ENCODE results near the gene GALNT10.

Gene GALNT10

DNA sequence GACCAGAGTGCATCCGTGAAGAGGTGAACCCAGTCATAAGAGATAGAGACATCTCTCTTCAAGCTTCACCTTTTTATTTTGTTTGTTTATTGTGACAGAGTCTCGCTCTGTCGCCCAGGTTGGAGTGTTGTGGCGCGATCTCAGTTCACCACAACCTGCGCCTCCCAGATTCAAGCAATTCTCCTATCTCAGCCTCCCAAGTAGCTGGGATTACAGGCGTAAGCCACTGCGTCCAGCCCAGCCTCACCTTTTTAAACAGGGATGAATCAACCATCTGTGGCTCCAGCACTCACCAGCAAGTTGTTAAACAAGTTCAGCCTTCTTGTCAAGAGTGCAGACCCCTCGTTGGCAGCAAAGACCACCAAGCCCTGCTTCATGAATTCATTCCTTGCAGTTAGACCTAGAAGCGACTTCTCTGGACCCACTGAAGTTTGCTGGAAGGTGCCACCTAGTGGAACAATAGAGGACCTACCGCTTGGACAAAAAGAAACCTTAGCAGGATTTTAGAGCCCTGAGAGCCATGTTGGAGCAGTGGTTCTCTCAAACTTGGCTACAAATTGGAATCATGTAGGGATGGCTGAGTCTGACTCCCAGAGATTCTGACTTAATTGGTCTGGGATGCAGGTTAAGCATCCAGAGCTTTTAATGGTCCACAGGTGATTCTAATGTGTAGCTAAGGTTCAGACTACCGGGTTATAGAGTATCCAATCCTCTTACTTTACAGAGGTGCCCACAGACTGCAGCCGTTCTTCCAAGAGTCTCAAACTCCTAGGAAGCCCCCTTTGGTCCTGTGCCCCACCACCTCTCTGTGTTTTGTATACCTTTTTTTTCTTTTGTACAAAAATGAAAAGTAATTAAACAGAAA, 10.5 kb upstream of the GALNT10 start:
- no peak for DNase-seq

DNA sequence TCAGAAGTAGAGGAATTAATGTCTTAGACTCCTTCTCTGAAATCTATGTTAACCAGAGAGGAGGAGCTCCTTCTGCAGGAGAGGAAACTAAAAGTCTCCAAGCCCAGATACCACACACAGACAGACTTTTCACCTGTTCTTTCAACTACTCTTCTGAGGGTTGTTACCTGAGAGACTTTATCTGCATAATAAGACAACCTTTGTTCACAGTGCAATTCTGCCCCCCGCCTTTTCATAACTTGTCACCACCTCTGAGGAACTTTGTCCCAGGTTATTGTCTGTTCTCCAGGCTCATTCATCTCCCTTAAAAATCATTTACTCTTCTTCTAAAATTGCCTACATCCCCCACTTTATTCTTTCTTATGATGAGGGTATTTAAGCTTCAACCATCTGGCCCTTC, 9.4 kb upstream of the GALNT10 start:
- no peak for DNase-seq

DNA sequence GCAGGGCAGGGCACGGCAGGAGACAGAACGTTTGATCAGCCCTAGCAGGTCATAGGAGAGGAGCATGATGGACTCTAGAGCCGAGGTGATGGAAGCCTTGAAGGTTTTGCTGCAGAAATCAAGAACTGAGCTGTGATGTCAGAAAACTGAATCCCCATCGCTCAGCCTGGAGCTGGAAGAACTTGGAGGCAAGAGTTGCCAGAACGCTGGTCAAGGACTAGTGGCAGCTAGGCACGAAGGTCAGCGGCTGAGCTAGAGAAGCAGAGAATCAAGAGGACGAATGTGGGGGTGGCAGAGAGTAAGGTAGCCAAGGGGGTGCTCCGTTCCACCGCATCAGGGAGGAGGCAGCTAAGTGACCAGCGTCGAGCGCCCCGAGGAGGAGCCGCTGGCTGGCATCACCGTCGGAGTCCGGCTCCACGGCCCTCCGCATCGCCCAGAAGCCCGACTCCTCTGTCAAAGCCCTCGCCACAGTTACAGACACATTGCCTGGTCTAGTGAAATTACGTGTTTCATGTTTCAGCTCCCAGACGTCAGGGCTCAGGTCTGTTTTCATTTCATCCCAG, 1.2 kb upstream of the GALNT10 start:
- no peak for DNase-seq

DNA sequence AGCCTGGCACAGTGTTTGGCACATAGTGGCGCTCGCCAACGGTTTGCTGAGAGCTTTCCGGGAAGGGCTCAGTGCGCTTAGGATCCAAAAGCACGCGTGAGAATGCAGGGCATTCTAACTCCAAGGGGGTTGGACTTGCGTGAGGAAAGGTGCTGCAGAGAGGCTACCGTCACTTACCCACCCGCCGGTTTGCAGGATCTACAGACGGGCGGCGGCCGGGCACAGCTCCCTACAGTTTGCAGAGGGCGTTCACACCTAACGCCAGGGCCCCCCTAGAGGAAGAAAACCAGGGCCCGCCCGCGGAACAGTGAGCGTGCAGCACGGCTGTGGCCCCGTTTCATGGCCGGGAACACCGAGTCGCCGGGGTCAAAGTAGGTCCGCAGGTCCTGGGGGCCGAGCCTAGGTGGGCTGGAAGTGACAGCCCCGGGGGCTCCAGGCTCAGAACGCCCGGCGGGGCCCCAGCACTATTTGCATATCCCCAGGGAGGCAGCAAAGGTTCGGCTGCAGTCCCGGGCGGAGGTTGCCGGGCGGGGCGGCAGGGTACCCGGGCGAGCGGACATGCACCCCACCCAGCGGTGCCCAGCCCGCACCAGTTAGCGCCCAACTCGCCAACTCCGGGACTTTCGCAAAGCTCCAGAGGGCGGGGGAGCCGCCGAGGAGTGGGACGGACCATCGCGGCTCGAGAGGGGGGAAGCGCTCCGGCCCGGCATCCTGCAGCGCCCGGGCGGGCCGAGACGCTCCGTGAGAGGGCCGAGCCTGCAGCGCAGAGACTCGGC, 526 bp upstream of the GALNT10 start:
- peak; percentile 78 for DNase-seq

DNA sequence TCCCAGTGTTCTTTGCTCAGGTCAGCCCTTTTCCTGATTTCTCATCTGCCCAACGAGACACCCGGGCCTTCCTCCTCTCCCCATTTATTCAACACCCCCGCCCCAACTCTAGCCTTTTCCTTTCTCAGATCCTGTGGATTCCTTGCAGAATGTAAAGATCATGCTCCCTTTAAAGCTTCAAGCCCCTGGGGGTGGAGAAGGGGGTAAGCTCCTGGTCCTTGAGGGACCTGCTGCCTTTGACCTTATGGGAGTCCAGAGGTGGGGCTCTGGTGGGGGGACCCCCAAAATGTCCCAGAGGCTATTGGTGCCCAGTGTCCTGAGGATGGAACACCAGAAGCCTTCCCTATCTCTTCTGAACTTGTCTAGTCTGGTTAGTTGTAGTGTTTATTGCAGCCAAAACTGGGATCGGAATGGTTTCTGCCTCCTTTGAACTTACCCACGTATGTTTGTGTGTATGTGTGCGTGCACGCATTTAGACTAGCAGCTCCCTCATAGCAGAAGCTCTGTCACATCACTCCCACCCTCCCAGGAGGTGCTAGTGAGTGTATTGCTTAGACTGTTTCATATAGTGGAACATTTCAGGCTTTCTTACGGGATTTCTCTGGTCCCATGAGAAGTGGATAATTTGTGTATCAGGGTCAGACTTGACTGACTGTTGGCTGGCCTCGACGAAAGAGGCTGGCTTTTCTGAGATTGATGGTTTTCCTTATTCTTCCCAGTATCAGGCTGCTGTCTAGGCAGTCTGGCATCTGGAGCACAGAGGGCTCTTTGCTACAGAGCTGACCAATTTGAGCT, 1.1 kb downstream of the GALNT10 start:
- DNase-seq = no peak

DNA sequence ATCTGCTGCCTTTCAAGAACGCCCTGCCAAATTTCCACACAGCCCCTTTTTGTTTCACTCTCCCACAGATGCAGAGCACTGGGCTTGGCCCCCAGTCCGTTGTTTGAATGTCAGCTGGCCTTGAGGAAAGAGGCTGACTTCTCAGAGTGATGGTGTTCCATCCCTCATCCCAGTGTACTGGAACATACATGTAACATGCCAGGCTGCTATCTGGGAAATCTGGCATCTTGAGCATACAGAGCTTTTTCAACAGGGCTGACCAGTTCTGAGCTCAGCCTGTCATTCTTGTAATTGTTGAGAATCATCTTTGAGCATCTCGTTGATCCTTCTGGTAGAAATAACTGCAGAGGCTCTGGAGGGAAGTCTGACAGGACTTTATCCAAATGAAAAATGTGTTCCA, 2.8 kb downstream of the GALNT10 start:
- no peak for DNase-seq

DNA sequence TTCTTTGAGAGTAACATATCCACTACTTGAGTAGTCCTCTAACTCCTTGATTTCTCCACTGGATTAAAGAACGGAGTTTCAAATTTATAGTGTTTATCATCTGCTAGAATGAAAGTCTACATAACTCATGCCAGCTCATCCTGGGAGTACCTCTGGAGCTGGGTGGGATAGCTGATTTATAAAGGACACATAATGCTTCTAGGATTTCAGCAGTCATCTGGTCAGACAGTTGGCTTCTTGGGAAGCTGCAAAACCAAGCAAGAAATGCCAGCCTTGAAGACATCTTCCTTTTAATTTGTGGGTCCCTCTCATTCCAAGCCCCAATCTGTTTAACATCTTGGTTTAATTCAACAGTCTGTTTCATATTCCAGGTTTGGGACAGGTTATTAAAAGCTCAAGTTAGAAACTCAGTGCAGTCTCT, 3.2 kb downstream of the GALNT10 start:
- DNase-seq = no peak

DNA sequence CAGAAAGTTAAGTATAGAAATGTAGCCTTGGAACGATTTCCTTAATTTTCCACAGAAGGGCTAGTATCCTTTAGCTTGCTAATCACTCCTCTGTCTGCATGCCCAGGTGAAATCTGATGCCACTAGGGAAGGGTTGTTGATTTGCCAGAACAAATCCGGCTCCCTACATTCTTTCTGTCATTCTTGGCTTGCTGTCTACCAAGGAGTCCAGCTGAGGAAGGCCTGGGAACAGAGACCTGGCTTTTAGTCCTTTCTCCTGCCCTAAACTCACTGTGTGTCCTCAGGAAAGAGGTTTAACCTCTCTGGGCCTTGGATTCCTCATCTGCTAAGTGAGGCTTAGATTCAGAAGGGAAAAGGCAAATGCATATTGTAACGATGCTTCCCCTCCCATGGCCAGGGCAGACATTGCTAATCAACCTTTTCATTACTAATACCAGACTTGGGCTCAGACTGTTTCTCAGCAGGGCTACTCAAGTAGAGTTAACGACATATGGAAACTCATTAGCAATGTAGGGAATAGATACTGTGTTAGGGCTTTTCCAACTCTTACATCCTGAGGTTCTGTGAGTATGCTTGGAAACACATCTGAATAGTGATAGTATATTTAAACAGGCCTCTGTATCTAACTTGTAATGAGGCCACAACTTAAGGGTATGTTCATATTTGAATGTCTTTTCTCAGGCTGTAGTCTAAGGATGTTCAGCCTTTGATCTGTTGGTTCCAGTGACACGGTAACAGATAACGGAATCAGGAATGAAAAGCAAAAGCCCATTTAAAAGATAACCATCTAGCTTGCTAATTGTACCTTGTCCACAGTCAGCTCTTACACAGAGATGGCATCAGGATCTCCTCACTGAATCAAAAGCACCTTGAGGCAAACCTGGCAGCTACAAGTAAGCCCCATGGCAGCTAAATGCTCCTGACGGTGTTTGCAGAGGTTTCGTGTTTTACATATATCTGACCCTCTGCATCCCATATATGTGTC, 4.1 kb downstream of the GALNT10 start:
- no peak for DNase-seq

DNA sequence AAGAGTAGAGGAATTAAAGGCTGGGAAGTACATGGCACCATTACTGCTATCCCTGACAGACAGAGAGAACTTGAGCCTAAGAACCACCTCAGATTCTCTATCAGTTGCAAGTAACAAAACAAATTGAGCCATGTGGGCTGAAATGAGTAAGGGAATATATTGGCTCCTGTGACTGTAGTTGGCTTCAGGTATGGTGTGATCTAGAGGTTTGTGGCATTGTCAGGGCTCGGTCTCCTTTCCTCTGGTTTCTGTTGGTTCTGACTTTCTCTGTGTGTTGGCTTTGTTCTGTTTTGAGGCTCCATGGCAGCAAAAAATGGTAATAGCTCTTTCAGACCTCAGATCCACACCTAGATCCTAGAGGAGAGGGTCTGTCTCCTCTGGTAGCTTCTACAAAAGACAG, 5.7 kb downstream of the GALNT10 start:
- DNase-seq = no peak

DNA sequence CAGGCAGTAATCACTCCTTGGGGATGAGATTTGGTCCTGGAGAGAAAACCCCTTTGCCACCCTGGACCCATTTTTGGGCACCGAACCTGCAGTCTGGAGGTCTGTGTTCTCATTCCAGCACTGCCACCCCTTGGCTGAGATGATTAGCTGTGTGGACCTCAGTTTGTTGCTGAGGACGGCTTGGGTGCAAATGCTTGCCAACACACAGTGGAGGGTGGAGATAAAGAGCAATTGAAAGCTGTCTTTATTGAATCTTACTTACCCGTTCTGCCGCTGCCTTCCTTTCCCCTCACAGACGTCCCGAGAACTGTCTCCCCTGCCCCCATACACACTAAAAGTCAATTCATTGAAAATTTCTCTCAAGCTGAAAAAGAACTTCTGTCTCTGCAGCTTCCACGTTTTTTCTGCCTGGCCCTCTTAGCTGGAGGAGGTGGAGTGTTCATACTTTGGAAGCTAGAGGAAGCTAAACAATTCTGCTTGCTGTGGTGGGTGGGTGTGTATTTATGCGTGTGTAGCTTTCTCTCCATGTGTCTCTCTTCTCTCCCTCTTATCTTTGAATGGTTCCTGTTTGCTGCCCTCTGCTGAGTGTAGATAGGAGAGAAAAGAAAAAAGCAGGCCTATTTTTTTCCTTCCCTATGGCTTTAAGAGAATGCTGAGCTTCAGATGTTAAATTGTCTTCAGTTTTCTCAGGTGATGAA, 6.6 kb downstream of the GALNT10 start:
- no peak for DNase-seq

DNA sequence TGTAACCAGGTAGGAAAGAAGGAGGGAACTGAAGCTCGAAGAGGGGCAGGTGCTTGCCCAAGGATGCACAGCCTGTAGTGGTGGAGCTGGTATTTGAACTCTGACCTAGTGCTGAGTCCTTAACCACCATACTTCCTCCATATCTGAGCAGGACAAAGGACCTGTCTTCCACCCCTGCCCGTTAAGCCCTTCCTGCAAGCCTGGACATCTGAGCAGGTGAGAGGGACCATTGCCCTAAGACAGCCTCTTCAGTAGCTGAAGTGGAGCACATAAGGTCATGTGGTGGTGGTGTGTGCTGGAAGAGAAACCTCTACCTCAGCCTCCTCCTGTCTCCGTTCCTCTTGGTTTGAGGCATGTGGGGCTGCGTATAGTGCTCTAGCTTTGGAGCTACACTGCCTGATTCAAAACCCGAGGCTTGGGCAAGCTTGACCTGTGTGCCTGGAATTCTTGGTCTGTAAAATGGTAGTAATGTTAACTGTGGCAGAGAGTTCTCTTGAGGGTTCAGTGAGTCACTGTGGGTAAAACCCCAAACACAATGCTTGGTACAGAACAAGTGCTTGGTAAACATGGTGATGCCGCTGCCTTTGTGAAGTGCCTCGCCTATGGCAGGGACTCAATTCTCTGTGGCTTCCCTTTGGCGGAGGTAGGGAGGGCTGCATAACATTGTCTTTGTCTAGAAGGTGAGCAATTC, 7.4 kb downstream of the GALNT10 start:
- peak; percentile 51 for DNase-seq

DNA sequence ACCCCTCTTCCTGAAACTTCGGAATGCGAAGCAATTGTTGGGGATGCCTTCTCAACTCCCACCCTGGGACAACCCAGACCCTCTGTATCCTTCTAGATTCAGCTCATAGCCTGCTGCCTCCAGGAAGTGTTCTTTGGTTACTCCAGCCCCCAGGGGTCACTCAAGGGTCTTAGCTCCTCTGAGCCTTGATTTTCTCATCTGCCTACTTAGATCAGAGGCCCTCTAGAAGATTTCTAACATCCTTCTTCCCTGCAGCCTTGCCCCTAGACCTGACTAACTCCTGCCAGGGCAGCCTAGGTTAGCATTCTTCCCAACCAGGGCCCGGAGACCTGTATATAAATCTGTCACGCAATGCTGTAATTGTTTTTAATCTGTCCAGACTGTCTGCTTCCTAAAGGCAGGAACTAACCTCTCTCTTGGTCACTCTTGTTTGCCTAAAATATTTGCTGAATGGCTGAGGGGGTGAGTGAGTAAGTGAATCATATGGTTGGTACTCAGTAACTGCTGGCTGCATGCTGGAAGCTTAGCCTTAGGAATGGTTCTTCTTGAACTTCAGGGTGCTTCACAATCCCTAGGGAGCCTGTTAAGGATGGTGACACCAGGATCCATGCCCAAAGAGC, 8.2 kb downstream of the GALNT10 start:
- no peak for DNase-seq

DNA sequence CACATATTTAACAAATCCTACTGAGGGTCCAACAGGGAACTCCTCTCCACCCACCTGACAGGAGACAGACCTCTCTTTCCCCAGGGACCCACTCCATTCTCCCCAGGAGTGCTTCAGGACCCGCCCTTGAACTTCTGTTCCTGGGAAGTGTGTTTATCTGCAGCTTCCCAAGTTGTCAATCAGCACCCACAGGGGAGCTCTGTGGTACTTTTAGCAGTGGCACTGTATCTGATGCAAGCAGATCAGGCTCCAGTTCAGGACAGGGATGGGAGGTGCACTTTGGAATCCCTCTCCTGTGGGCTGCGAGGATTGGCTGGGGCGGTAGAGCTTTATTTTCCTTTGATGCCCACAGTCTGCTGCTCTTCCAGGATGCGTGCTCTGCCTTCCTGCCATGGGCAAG, 8.7 kb downstream of the GALNT10 start:
- no peak for DNase-seq

DNA sequence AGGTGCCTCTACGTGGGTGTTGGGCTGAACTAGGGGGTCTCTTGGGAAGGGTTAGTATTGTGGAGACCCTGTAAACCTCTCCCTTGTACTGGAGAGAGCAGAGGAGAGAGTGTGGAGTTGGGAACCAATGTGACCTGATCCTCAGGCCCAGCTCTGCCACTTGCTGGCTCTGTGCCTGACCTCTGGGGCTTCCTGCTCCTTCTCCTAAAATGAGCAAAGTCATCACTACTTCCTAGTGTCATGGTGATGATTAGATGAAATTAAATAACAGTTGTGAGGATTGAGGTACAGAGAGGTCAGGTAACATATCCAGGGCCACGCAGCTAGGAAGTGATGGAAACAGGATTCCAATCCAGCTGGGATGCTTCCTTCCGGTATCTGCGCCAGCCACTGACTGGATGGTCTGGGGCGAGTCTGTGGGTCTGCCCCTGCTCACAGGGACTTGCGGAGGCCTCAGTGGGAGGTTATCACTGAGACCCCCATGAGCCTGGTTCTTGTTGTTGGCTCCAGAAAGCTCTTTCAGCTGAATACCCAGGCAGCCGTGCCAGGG, 9.2 kb downstream of the GALNT10 start:
- DNase-seq = no peak

DNA sequence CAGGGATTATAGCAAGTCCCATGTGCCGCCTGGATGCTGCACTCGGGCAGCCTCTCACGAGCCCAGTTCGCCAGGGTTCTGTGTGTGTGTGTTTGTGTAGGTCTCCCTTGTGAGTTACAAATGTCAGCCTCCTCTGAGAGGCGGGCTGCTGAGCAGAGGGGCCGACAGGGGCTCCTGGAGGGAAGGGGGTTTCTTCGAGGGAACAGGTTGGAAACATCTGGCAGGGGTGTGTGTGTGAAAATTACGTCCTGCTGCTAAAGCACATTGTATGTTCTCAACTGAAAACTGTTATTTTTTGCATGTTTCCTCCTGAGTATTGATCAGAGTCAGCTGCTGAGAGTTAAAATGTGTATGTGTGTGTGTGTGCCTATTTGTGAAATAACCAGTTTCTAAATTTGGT, 9.7 kb downstream of the GALNT10 start:
- no peak for DNase-seq

DNA sequence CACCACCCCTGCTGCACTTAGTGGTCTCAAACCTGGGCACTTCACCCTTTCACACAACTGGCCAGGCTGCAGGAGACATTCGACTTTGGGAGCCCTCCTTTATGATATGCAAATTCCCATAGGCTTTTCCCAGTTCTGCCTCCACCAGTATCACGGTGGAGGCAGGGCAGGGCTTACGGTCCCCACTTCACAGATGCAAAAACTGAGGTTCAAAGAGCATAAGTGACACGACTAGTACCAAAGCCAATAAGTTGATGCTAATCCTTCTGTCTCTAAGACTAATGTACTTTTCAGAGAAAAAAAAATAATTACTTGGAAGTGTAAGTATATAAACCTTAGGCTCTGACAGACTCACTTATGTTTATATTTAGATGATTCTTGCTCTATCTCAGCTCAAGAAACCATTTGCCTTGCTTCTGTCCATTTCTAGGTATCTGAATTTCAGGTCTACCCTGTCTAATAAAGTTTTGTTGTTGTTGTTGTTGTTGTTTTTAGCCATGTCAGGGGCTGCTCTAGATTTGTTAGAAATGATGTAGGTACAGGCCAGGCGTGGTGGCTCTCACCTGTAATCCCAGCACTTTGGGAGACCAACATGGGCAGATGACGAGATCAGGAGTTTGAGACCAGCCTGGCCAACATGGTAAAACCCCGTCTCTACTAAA, 10.7 kb downstream of the GALNT10 start:
- DNase-seq = no peak

DNA sequence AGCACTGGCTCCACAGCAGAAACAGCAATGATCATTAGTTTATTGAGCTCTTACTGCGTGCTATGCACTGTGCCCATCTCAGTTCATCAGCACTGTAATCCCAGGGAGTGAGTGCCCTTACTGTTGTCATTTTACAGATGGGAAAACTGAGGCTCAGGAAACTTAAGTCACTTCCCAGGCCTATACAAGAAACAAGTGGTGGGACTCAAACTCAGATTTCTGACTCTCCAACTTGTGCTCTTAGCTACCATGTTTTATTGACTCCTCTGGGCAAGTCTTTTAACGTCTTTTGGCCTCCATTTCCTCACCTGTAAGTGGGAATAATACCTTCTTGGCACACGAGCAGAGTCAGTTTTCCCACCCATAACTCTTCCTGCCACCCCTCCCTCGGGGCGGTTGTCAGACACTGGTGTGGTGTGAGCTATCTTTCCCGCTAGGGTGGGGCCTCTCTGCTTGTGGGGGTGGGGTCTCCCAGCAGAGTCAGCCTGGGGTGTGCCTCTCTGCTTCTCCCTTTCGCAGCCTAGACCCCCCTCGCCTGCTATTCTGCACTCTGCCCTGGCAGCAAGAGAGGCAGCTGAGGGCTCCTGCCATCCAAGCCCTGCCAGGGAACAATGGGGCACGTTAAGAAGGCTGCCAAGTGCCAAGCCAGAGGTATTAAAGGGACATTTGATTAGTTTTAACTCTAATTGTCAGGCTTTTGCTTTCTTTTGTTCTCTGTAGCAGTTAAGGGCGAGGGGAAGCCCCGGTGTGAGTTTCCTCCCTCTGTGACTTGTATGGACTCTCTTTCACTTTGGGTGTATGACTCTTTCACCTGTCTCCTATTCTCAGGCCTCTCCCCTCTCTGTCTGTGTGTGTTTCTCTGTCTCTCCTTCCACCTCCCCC, 12.1 kb downstream of the GALNT10 start:
- DNase-seq = peak; percentile 59
